Raji (cell line): ENCODE results near the gene IGF1R.

Experiments
- POLR2A ChIP-seq: IDR thresholded peaks from 2 replicates; pipeline ENCODE4 v1.6.1; 2011; ENCODE audit warnings: low read depth, low read length, control low read depth; ENCODE audit not compliant: insufficient read depth

Gene IGF1R

GRCh38 chr15:98859149-98859548, 210.8 kb downstream of the IGF1R start:
- no peak for TF ChIP-seq POLR2A

DNA sequence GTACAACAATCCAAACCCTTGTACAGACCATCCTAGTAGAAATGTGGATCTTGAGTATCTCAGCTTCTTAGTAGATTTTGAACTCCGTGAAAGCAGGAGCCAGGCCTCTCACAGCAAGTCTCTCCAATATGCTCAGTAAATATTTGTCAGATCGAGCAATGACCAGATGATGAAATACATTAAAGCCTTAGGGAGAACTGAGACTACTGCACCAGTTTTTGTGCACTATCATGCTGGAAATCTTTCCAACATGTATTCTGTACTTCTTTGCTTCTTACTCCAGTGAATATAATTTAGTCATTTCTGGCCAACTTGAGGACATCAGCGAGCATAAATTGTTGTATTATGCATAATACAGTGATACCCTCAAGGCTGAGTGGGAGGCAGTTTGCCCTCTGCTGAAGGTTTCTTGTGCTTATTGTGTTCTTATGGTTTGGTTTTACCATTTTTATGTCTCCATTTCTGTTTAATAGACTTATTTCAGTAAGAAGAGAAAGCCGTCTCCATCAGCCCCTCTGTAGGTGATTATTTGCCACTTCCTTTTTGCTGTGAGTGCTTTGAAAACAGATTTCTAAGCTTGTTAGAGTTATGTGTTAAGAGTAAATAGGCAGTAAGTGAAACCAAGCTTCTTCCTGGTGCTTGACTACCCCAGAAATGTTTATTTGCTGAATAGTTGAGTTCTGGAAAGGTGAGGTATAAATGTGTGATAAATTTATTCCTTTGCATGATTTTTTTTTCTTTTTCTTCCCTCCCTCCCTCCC, 212.1 kb downstream of the IGF1R start:
- no peak for TF ChIP-seq POLR2A

DNA sequence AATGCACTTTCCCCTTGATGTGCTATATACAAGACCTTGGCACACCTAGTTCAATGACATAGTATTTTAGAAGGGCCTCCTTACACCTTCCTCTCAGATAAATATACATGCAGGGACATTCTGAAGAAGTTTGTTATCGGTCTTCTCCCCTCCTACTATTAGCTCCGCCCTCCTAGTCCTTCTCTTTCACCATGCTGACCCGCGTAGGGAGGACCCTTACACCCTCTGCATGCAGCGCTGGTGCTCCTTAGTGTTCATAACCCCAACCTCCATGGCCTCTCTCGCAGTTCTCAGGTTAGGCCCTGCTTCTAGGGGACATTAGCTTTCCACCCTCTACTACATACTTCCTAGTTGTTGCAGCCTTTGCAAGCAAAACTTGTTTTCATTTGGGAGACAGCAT, 212.8 kb downstream of the IGF1R start:
- TF ChIP-seq POLR2A, result no peak

GRCh38 chr15:98863983-98864382, 215.6 kb downstream of the IGF1R start:
- no peak for TF ChIP-seq POLR2A

- TF ChIP-seq POLR2A, result no peak
These were observed 217.3 kb downstream of the IGF1R start for GRCh38 chr15:98865397-98866339.

DNA sequence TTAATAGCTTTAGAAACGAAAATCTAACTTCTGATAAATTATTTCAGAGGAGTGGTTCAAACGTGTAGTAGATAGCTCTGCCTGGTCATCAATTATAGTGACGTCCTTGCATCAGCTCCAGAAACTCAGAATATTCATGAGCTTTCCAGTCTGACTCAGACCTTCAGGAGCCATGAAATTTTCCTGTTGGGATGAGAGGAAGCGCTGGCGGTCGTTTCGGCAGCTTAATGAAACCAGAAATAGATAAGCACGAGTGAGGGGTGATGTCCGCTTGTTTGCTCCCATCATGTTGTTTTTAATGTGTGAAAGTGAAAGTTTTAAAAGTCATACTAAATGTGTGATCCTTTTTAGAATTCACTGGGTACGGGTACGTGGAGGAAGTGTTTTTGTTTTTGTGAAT, 218.2 kb downstream of the IGF1R start:
- TF ChIP-seq POLR2A, result no peak

DNA sequence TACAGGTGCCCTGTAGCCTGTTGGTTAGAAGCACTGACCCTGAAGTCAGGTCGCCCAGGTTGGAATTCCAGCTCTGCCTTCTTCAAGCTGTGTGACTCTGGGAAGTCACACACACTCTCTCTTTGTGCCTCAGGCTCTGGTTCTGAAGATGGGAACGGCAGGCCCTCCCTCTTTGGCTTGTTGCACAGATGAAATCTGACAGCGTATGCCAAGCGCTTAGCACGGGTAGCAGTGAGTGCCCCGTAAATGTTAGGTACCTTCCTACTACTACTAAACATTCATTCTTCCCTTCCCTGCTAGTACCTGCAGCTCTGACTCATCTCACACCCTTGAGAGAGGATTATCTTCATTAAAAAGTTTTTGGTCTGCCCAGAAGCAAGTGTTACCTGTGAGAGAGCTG, 220.2 kb downstream of the IGF1R start:
- no peak for TF ChIP-seq POLR2A

DNA sequence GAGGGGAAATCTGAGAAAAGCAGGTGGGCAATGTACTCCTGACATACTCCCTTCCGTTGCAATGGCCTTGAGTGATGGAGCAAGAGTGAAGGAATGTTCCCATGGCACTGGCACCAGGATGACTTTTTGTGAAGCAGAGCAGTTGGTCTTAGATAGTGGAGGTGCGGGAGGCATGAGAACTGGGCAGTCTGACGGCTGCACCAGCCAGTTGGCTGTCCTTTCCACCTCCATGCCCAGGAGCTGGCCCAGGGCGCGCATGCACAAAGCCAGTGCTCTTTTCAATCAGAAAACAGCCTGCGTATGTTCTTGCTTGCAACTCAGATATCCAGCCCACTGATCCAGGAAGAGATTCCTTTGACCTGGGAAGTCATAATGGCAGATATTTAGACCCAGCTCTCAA, 222.4 kb downstream of the IGF1R start:
- no peak for TF ChIP-seq POLR2A

GRCh38 chr15:98872774-98873173, 224.4 kb downstream of the IGF1R start:
- TF ChIP-seq POLR2A, result no peak

DNA sequence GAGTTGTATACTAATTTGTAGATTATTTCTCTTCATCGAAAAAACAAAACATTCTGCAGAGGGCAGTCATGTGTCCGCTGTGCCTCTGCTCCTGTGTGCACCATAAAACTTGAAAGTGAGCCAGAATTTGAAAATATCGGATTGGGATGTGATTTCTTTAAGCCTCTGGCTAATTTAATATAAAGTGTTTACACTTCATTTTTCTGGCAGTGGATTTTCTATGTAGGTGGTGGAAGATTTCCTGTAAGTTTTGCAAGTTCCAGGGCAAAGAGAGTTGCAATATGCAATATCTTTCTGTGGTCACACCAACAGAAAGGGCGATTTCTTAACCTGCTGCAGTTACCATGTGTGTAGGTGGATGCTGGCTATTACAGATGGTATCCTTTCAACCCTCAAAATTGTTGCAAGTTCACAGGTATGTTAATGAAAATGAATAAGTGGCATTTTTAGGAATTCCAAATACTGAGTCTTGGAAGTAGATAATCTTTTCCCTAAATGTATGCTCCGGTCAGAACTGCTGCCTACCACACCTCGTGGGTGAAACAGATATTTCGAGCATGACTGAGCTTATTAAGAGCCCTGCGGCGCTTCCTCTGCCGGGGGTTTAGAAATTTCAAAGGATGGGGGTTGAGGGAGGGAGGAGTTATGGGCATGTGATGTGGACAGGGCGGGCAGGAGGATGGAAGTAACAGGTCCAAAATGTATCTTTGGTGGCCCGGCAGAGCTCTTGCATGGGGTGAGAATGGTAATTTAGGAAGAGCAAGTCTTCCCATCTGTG, 225.3 kb downstream of the IGF1R start:
- no peak for TF ChIP-seq POLR2A

- TF ChIP-seq POLR2A, result no peak
These were observed 226.0 kb downstream of the IGF1R start for GRCh38 chr15:98874370-98874769.

- TF ChIP-seq POLR2A, result no peak
These were observed 226.4 kb downstream of the IGF1R start for GRCh38 chr15:98874773-98875172.

- no peak for TF ChIP-seq POLR2A
These were observed 227.0 kb downstream of the IGF1R start for GRCh38 chr15:98875309-98875708.

DNA sequence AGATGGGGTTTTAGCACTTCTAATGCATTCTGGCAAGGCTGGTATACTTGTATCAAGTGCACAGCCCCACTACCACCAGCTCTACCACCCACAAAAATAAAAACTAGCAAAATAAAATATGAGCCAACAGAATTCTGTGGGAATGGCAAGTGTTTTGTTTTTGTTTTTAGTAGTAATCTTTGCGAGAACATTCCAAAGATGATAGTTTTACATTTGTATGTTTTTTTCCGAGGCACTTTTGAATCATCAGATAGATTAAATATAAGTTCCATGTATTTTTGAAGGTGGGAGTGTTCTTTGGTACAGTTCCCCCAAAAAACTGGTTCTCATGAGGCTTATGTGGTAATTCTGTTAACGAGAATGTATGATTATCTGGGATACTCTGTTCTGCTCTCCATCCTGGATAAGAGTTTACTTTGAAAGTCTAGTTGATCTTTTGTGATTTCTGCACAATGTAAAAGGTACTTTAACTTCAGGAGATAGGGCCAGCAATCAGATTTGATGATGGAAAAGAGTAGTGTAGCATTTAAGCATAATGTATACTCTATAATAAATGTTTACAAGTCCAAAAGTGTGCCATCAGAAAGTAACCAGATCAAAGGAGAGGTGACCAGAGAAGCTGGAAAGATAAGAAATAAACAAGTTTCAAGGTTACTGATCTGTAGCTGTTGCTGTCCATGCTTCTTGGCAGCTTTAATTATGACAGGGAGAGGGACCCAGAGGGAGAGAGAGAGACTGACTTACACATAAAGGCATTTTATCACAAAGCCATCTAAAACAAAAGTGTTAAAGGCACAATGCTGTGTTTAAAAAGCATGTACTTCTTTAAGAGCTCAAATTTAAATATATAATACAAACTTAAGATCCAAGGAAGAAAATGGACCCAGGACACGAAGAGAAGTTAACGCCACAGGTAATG, 228.4 kb downstream of the IGF1R start:
- TF ChIP-seq POLR2A, result no peak
